ENCODE results near the gene ARL9. TPM values are rescaled to one million over a fixed set of nuclear protein-coding genes. Genes with fewer than 3 reads are reported as not detected.

Gene ARL9
- total and polyA plus RNA-seq, 9 of the 15 experiments (the other 6 are each of a cell fraction or from before 2014, with no cell fraction given), result 0.10 to 0.15 (median 0.11) TPM; not detected in 6

DNA sequence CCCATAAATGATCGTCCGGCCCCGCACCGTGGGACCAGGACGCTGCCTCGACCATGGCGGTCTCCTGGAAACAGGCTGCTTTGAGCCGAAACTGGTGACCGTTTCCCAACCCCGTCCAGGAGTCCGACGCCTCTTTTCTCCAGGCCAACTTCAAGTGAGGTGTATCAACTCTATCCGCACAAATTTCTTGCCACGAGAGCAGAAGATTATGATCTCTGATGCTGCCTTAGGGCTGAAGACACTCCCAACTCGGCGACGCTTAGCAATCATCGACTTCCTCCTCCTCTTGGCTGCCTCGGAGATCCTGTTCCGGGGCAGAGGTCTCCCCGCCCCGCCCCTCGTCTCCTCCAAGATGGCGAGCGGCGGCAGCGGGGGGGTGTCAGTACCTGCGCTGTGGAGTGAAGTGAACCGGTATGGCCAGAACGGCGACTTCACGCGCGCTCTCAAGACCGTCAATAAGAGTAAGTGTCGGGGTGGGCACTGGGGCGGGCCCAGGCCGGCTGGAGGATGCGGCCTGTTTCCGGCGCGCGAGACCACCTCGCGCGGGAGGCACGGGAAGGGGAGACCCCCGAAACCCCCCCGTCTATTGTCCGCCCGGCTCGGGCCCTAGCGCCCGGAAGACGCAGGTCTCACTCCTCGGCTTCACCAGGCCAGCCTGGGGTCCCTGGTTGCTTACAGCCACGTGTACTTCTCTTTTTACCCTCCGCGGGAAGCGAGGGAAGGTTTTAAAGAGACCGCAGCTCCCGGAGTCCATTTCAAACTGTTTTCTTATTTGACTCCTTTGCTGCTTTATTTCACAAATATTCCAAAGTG is 38.1 kb upstream of the ARL9 start, which contains the start of gene SRP72 (continued):
- TF ChIP-seq ETV6 (IDR thresholded peaks at IDR 0.05; ENCODE audit: borderline replicate concordance in 1 of 2, low read depth in 2 of 2, low read length in 1 of 2), result peak in 1 of 2 experiments; percentile 27; a peak in 1 of 4 replicates
- TF ChIP-seq ETV6 (CRISPR knock-in tag; IDR thresholded peaks at IDR 0.05; ENCODE audit: borderline replicate concordance), result no peak
- no peak for TF ChIP-seq NCOA1 (IDR thresholded peaks at IDR 0.05; ENCODE audit: low read depth)
- no peak for TF ChIP-seq RBM34 (IDR thresholded peaks at IDR 0.05; ENCODE audit: borderline replicate concordance, insufficient read depth, low read length)
- TF ChIP-seq U2AF2 (optimal IDR thresholded peaks at IDR 0.05; ENCODE audit: low read depth, low read length), result no peak
- TF ChIP-seq POLR2H (tag; IDR thresholded peaks at IDR 0.05; ENCODE audit: low read depth), result peak; percentile 97
- peak; percentile 77 for TF ChIP-seq SIN3B (IDR thresholded peaks at IDR 0.05; ENCODE audit: low read depth)
- 0 out of 2 replicates have a peak, but pooled peaks have one; percentile 23 for TF ChIP-seq SRSF1 (IDR thresholded peaks at IDR 0.05; ENCODE audit: low read depth, low read length)
- peak; percentile 49 for TF ChIP-seq RBM39 (optimal IDR thresholded peaks at IDR 0.05; ENCODE audit: low read depth, low read length)
- no peak for TF ChIP-seq SETDB1 (IDR thresholded peaks at IDR 0.05; ENCODE audit: low read length)
- TF ChIP-seq, protein P1, sequence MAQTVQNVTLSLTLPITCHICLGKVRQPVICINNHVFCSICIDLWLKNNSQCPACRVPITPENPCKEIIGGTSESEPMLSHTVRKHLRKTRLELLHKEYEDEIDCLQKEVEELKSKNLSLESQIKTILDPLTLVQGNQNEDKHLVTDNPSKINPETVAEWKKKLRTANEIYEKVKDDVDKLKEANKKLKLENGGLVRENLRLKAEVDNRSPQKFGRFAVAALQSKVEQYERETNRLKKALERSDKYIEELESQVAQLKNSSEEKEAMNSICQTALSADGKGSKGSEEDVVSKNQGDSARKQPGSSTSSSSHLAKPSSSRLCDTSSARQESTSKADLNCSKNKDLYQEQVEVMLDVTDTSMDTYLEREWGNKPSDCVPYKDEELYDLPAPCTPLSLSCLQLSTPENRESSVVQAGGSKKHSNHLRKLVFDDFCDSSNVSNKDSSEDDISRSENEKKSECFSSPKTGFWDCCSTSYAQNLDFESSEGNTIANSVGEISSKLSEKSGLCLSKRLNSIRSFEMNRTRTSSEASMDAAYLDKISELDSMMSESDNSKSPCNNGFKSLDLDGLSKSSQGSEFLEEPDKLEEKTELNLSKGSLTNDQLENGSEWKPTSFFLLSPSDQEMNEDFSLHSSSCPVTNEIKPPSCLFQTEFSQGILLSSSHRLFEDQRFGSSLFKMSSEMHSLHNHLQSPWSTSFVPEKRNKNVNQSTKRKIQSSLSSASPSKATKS (CRISPR knock-in tag; IDR thresholded peaks at IDR 0.05), result no peak
- no peak for TF ChIP-seq CEBPB (tag; IDR thresholded peaks at IDR 0.05)
- TF ChIP-seq, protein P2, sequence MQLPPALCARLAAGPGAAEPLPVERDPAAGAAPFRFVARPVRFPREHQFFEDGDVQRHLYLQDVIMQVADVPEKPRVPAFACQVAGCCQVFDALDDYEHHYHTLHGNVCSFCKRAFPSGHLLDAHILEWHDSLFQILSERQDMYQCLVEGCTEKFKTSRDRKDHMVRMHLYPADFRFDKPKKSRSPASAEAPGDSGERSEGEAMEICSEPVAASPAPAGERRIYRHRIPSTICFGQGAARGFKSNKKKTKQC (CRISPR knock-in tag; IDR thresholded peaks at IDR 0.05), result no peak
- TF ChIP-seq HIVEP1 (CRISPR knock-in tag; IDR thresholded peaks at IDR 0.05), result no peak
- TF ChIP-seq PRMT5 (CRISPR knock-in tag; IDR thresholded peaks at IDR 0.05), result no peak
- no peak for TF ChIP-seq IRF2 (CRISPR knock-in tag; IDR thresholded peaks at IDR 0.05)
- TF ChIP-seq, protein P3, sequence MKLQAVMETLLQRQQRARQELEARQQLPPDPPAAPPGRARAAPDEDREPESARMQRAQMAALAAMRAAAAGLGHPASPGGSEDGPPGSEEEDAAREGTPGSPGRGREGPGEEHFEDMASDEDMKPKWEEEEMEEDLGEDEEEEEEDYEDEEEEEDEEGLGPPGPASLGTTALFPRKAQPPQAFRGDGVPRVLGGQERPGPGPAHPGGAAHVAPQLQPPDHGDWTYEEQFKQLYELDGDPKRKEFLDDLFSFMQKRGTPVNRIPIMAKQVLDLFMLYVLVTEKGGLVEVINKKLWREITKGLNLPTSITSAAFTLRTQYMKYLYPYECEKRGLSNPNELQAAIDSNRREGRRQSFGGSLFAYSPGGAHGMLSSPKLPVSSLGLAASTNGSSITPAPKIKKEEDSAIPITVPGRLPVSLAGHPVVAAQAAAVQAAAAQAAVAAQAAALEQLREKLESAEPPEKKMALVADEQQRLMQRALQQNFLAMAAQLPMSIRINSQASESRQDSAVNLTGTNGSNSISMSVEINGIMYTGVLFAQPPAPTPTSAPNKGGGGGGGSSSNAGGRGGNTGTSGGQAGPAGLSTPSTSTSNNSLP (IDR thresholded peaks at IDR 0.05; ENCODE audit: borderline replicate concordance, low read depth, low read length), result 0 out of 2 replicates have a peak, but pooled peaks have one; percentile 12
- peak; percentile 89 for TF ChIP-seq KDM5B (IDR thresholded peaks at IDR 0.05; ENCODE audit: insufficient replicate concordance, low read depth, low read length)
- TF ChIP-seq YBX1 (IDR thresholded peaks at IDR 0.05), result no peak
- TF ChIP-seq MTF1 (CRISPR knock-in tag; IDR thresholded peaks at IDR 0.05; ENCODE audit: borderline replicate concordance), result no peak
- no peak for TF ChIP-seq HDAC1 (IDR thresholded peaks at IDR 0.05)
- no peak for TF ChIP-seq ZNF174 (CRISPR knock-in tag; IDR thresholded peaks at IDR 0.05)

Measured in K562 (cell line).